CD4-positive, alpha-beta memory T cell (primary cell): Measurements from ENCODE around the gene FAM50B. TPM values are rescaled to one million over a fixed set of nuclear protein-coding genes. Genes with fewer than 3 reads are reported as not detected.
"Not testable (repeated sequence)": the region's sequence is repeated elsewhere in the genome, so short reads cannot be mapped to it uniquely, and the experiment has no call there.

Experiments
- CTCF ChIA-PET: fragments of 350-600 bp; sonication (Branson Sonifier 250); formaldehyde crosslinking; loops from one replicate; lab custom pipeline; 2021; ENCODE audit warnings: inconsistent platforms; ENCODE audit not compliant: partially characterized antibody; lab: Charles Lee
- POLR2A ChIA-PET: fragments of 350-600 bp; sonication (Branson Sonifier 250); formaldehyde crosslinking; loops from one replicate; lab custom pipeline; 2021; ENCODE audit not compliant: partially characterized antibody; lab: Charles Lee
- DNase-seq, 5 donors: peaks; one replicate each; pipeline versions ENCODE4 v3.0.0 to v3.0.0-alpha.2; 2020 to 2022; ENCODE audit warnings: mixed read lengths in 1 of 5
- H3K27ac ChIP-seq: one replicate; pipeline ENCODE4 v1.7.0; 2013; ENCODE audit warnings: low read depth, low read length
- H3K27me3 ChIP-seq: 2 replicates; pipeline ENCODE4 v1.7.0; 2013; ENCODE audit warnings: mild to moderate bottlenecking, low read length, moderate library complexity; ENCODE audit not compliant: insufficient read depth
- H3K36me3 ChIP-seq: 2 replicates; pipeline ENCODE4 v1.7.0; 2013; ENCODE audit warnings: mild to moderate bottlenecking, low read length, moderate library complexity; ENCODE audit not compliant: insufficient read depth
- H3K4me1 ChIP-seq: 2 replicates; pipeline ENCODE4 v1.7.0; 2013; ENCODE audit warnings: mild to moderate bottlenecking, low read length, moderate library complexity; ENCODE audit not compliant: insufficient read depth
- H3K4me3 ChIP-seq, 2 donors: one replicate each; pipeline ENCODE4 v1.7.0; 2013; ENCODE audit warnings: low read length in 2 of 2, mild to moderate bottlenecking in 1 of 2
- H3K9me3 ChIP-seq, 2 donors: one replicate each; pipeline ENCODE4 v1.7.0; 2013; ENCODE audit warnings: low read length in 2 of 2, control low read depth in 1 of 2; ENCODE audit not compliant: control insufficient read depth in 1 of 2
- H3K27ac Mint-ChIP-seq, 7 donors: one replicate each; pipeline ENCODE4 v1.8.0; 2020 to 2021; ENCODE audit warnings: mixed read lengths in 7 of 7, mild to moderate bottlenecking in 6 of 7, inconsistent platforms in 3 of 7, moderate library complexity in 3 of 7
- H3K27me3 Mint-ChIP-seq, 2 donors: one replicate each; pipeline ENCODE4 v1.8.0; 2020 to 2021; ENCODE audit warnings: mixed read lengths in 2 of 2
- H3K36me3 Mint-ChIP-seq, 2 donors: one replicate each; pipeline ENCODE4 v1.8.0; 2020 to 2021; ENCODE audit warnings: mixed read lengths in 2 of 2, inconsistent platforms in 1 of 2, mild to moderate bottlenecking in 1 of 2
- H3K4me1 Mint-ChIP-seq, 4 donors: one replicate each; pipeline ENCODE4 v1.8.0; 2020 to 2021; ENCODE audit warnings: mixed read lengths in 4 of 4, mild to moderate bottlenecking in 1 of 4
- H3K4me3 Mint-ChIP-seq, 8 donors: one replicate each; pipeline ENCODE4 v1.8.0; 2020 to 2021; ENCODE audit warnings: mixed read lengths in 8 of 8, mild to moderate bottlenecking in 7 of 8, moderate library complexity in 6 of 8, inconsistent platforms in 3 of 8
- H3K9me3 Mint-ChIP-seq, 8 donors: one replicate each; pipeline ENCODE4 v1.8.0; 2020 to 2021; ENCODE audit warnings: mixed read lengths in 8 of 8, mild to moderate bottlenecking in 5 of 8, inconsistent platforms in 3 of 8, moderate library complexity in 1 of 8
- intact Hi-C: fragments of 100-400 bp; cut with micrococcal nuclease; formaldehyde crosslinking; loops from one replicate; pipeline ENCODE4 v1.15.1; 2023
- polyA plus RNA-seq, 2 donors: library from polyadenylated mRNA; unstranded; fragments of 300-500 nt; fragmentation: Illumina TruSeq; gene quantifications; one replicate each; pipeline ENCODE4 v1.2.3, GENCODE V29; 2021
- total RNA-seq, 2 experiments: library from RNA; stranded (reverse); gene quantifications; one replicate each; pipeline ENCODE4 v1.2.3, GENCODE V29; 2021

The FAM50B gene
- total and polyA plus RNA-seq, 4 experiments from 2014 or later, result 4.5 to 19.4 (median 15.2) TPM

- H3K4me3 Mint-ChIP-seq, result no peak overlapping the region
- no peaks in the 10 kb centered on the region for H3K36me3 Mint-ChIP-seq
- no peak overlapping the region for H3K27ac Mint-ChIP-seq
- Histone ChIP-seq H3K27ac (no peak overlapping the region), H3K4me1 (no peaks in the 10 kb centered on the region), H3K9me3 (no peaks in the 10 kb centered on the region), H3K27me3 (no peaks in the 10 kb centered on the region), H3K36me3 (no peaks in the 10 kb centered on the region), H3K4me3 (no peak overlapping the region)
- H3K4me1 Mint-ChIP-seq, result no peaks in the 10 kb centered on the region
- DNase-seq, result no peak
- H3K27me3 Mint-ChIP-seq, result peaks cover 0 to 4% of the 10 kb centered on the region in 2 donors
- peaks cover 0 to 22% (median 11%) of the 10 kb centered on the region in 8 donors for H3K9me3 Mint-ChIP-seq
- CTCF ChIA-PET, result no interaction called here
- intact Hi-C loops, result no loop called here
- POLR2A ChIA-PET, result no interaction called here
Measured at GRCh38 chr6:3859878-3860552, 10.8 kb downstream of the FAM50B start.

DNA sequence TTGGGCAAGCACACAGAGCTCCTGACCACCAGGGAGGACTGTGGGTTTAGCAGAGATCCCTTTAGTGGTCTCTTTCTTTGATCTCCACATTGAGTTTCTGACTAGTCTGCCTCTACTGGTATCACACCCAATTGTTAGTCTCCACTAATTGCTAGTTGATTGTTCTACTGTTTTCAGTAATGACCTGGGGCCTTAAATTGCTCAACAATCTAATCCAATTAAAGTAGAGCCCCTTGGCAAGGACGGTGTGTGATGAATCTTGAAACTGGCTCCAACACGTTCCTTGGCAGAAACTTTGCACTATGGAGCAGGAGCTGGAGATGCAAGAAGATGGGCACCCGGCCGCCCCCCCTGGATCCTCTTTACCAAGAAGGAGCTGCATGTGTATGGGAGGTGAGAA is 12.3 kb downstream of the FAM50B start:
- Histone ChIP-seq H3K4me1 (no peaks in the 10 kb centered on the region), H3K27ac (no peak overlapping the region), H3K9me3 (no peaks in the 10 kb centered on the region), H3K27me3 (no peaks in the 10 kb centered on the region), H3K36me3 (no peaks in the 10 kb centered on the region), H3K4me3 (no peak overlapping the region)
- Mint-ChIP-seq H3K4me1 (peaks cover 0 to under 1% (median 0%) of the 10 kb centered on the region in 4 donors), H3K9me3 (peaks cover 0 to 22% (median 13%) of the 10 kb centered on the region in 8 donors), H3K36me3 (peaks cover 0 to 4% of the 10 kb centered on the region in 2 donors), H3K27me3 (peaks cover 0 to 4% of the 10 kb centered on the region in 2 donors), H3K27ac (no peak overlapping the region), H3K4me3 (no peak overlapping the region)
- ChIA-PET CTCF (interaction anchor here (0.6 to 2.6 kb wide), 4 partner anchors 13 to 218 kb away, joined by 3 to 17 read pairs (median 6); partner anchors contain the start of gene FAM50B), POLR2A (interaction anchor here (1.5 kb wide), 1 partner anchor 12 kb away, joined by 9 read pairs; the partner anchor contains the start of gene FAM50B)
- no peak for DNase-seq
- intact Hi-C loops, result no loop called here

GRCh38 chr6:3862038-3862437 is 12.9 kb downstream of the FAM50B start:
- CTCF ChIA-PET, result interaction anchor here (0.6 to 2.6 kb wide), 3 partner anchors 13 to 218 kb away, joined by 3 to 17 read pairs (median 8); partner anchors contain the start of gene FAM50B
- Histone ChIP-seq H3K9me3 (no peaks in the 10 kb centered on the region), H3K27ac (no peak overlapping the region), H3K4me3 (no peak overlapping the region), H3K36me3 (no peaks in the 10 kb centered on the region), H3K27me3 (no peaks in the 10 kb centered on the region), H3K4me1 (peaks cover 2% of the 10 kb centered on the region)
- Mint-ChIP-seq H3K27ac (no peak overlapping the region), H3K9me3 (peaks cover 0 to 22% (median 13%) of the 10 kb centered on the region in 8 donors), H3K4me1 (peaks cover 0 to 5% (median under 1%) of the 10 kb centered on the region in 4 donors), H3K4me3 (no peak overlapping the region), H3K36me3 (peaks cover 0 to 4% of the 10 kb centered on the region in 2 donors), H3K27me3 (peaks cover 0 to 4% of the 10 kb centered on the region in 2 donors)
- POLR2A ChIA-PET, result interaction anchor here (1.5 kb wide), 1 partner anchor 12 kb away, joined by 9 read pairs; the partner anchor contains the start of gene FAM50B
- intact Hi-C loops, result no loop called here
- DNase-seq, result no peak

GRCh38 chr6:3863322-3863721 is 14.1 kb downstream of the FAM50B start:
- DNase-seq, H3K27ac Mint-ChIP-seq, H3K4me3 ChIP-seq, POLR2A ChIA-PET, H3K27me3 Mint-ChIP-seq, H3K9me3 ChIP-seq, H3K27me3 ChIP-seq, H3K27ac ChIP-seq, H3K36me3 Mint-ChIP-seq, H3K4me3 Mint-ChIP-seq, H3K36me3 ChIP-seq, intact Hi-C loops: not testable (repeated sequence)
- Mint-ChIP-seq H3K9me3 (peaks cover 0 to 22% (median 13%) of the 10 kb centered on the region in 8 donors), H3K4me1 (peaks cover 5 to 18% (median 9%) of the 10 kb centered on the region in 4 donors)
- peaks cover 15% of the 10 kb centered on the region for H3K4me1 ChIP-seq
- CTCF ChIA-PET, result interaction anchor here (1.0 kb wide), 1 partner anchor 69 kb away, joined by 3 read pairs; no protein-coding TSS in a partner anchor

- CTCF ChIA-PET, result no interaction called here
- H3K4me3 Mint-ChIP-seq, result no peak overlapping the region
- no peak for DNase-seq
- POLR2A ChIA-PET, result no interaction called here
- H3K27me3 Mint-ChIP-seq, result peaks cover 0 to 2% of the 10 kb centered on the region in 2 donors
- H3K27ac Mint-ChIP-seq, result peak overlapping the region in 1 of 7 donors; percentile 42
- Histone ChIP-seq H3K27ac (no peak overlapping the region), H3K9me3 (no peaks in the 10 kb centered on the region), H3K27me3 (no peaks in the 10 kb centered on the region), H3K36me3 (no peaks in the 10 kb centered on the region), H3K4me1 (peaks cover 35% of the 10 kb centered on the region), H3K4me3 (no peak overlapping the region)
- H3K9me3 Mint-ChIP-seq, result peaks cover 0 to 12% (median 8%) of the 10 kb centered on the region in 8 donors
- peaks cover 19 to 40% (median 27%) of the 10 kb centered on the region in 4 donors for H3K4me1 Mint-ChIP-seq
- H3K36me3 Mint-ChIP-seq, result peaks cover 0 to 4% of the 10 kb centered on the region in 2 donors
- intact Hi-C loops, result no loop called here
Measured at GRCh38 chr6:3865463-3865862, 16.3 kb downstream of the FAM50B start.

DNA sequence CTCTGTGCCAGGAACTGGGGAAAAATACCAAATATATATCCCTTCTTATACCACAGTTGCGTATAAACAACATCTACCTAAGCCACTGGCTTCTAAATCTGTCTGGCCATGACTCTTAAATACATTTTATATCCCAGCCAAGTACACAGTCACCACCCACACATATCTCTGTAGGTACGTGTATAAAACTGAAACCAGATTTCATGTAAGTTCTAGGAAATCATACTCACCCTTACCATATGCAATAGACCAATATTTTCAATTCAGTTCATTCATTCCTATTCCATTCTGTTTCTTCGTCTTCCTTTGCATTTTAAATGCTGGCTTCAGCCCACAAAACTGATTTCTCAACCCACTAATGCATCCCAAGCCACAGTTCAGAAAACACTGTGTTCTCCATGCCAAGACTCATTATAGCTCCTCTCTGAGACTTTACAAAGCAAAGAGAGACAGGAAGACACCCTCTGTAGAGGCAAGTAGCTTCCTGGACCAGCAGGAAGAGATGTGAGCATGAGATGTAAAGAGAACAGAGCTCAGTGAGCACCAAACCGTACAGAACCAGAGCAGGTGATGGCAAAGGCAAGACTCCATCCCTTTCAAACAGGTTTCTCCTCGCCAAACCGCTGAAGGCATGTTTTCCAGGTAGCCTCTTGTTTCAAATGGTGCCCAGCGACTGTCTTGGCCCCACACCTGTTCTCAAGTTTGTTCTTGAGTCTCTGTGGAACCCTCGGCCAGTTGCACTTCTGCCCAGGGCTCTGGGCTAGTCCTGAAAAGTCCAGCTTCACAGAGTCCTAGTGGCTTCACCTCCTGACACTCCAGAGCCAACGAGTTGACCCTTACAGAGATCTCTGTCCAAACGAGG is 18.7 kb downstream of the FAM50B start:
- intact Hi-C loops, result no loop called here
- Histone ChIP-seq H3K4me1 (peaks cover 41% of the 10 kb centered on the region), H3K27ac (no peak overlapping the region), H3K4me3 (no peak overlapping the region), H3K27me3 (no peaks in the 10 kb centered on the region), H3K9me3 (no peaks in the 10 kb centered on the region), H3K36me3 (no peaks in the 10 kb centered on the region)
- H3K4me3 Mint-ChIP-seq, result peak overlapping the region in 5 of 8 donors; percentile 43 to 79 (median 66)
- DNase-seq, result peak in 1 of 5 donors; percentile 9
- H3K27ac Mint-ChIP-seq, result peak overlapping the region in 6 of 7 donors; percentile 1 to 83 (median 35)
- ChIA-PET CTCF (interaction anchor here (0.8 to 2.2 kb wide), 4 partner anchors 18 to 154 kb away, joined by 3 to 12 read pairs (median 3); partner anchors contain the start of gene FAM50B), POLR2A (interaction anchor here (1.1 to 1.4 kb wide), 2 partner anchors 17 to 19 kb away, joined by 5 to 14 read pairs; partner anchors contain the start of gene FAM50B)
- H3K4me1 Mint-ChIP-seq, result peaks cover 19 to 43% (median 29%) of the 10 kb centered on the region in 4 donors
- H3K36me3 Mint-ChIP-seq, result peaks cover 0 to 4% of the 10 kb centered on the region in 2 donors
- H3K9me3 Mint-ChIP-seq, result peaks cover 0 to 4% (median 0%) of the 10 kb centered on the region in 8 donors
- H3K27me3 Mint-ChIP-seq, result peaks cover 0 to 2% of the 10 kb centered on the region in 2 donors
